GM12865 (cell line): ENCODE results near the gene ZNF592.

Source experiments
- DNase-seq: peaks from one replicate; pipeline ENCODE4 v3.0.0; 2010; ENCODE audit warnings: low read depth
- H3K4me3 ChIP-seq: 2 replicates; pipeline ENCODE4 v1.5.1; 2011; ENCODE audit warnings: mild to moderate bottlenecking, low read depth, low read length, control low read depth
- CTCF ChIP-seq: IDR thresholded peaks from 2 replicates; pipeline ENCODE4 v1.5.1; 2011; ENCODE audit warnings: low read length, control low read depth, low read depth, inconsistent platforms; ENCODE audit not compliant: insufficient read depth; ENCODE audit errors: missing control alignments

The ZNF592 gene

GRCh38 chr15:84797801-84798200 lies 49.4 kb downstream of the ZNF592 start:
- H3K4me3 ChIP-seq, result no peak overlapping the region
- TF ChIP-seq CTCF, result no peak
- DNase-seq, result no peak

GRCh38 chr15:84798436-84798946 lies 50.1 kb downstream of the ZNF592 start:
- DNase-seq, result no peak
- no peak overlapping the region for H3K4me3 ChIP-seq
- no peak for TF ChIP-seq CTCF

- DNase-seq, result no peak
- no peak overlapping the region for H3K4me3 ChIP-seq
- no peak for TF ChIP-seq CTCF
These were observed 51.3 kb downstream of the ZNF592 start for GRCh38 chr15:84799511-84800187.

GRCh38 chr15:84800365-84800806 lies 52.0 kb downstream of the ZNF592 start:
- no peak overlapping the region for H3K4me3 ChIP-seq
- no peak for TF ChIP-seq CTCF
- DNase-seq, result no peak

- DNase-seq, result no peak
- H3K4me3 ChIP-seq, result no peak overlapping the region
- TF ChIP-seq CTCF, result no peak
These were observed 55.9 kb downstream of the ZNF592 start for GRCh38 chr15:84804005-84804900.

GRCh38 chr15:84805221-84805620 lies 56.8 kb downstream of the ZNF592 start:
- H3K4me3 ChIP-seq, result no peak overlapping the region
- no peak for DNase-seq
- TF ChIP-seq CTCF, result no peak
